H1 (cell line): ENCODE measurements around the gene VSIG10L2. TPM values are rescaled to one million over a fixed set of nuclear protein-coding genes. Genes with fewer than 3 reads are reported as not detected.

ENCODE experiments used
- CTCF ChIA-PET: fragments of 300-600 bp; sonication (Branson Sonifier 250); formaldehyde crosslinking; loops from one replicate; lab custom pipeline; 2021; ENCODE audit not compliant: partially characterized antibody; lab: Charles Lee
- POLR2A ChIA-PET: fragments of 300-600 bp; sonication (Branson Sonifier 250); formaldehyde crosslinking; loops from one replicate; lab custom pipeline; 2021; ENCODE audit warnings: inconsistent platforms; ENCODE audit not compliant: partially characterized antibody; lab: Charles Lee
- DNase-seq, 2 experiments: peaks; one replicate each; pipeline versions ENCODE4 v3.0.0 to v3.0.0-alpha.2; 2010 to 2022; ENCODE audit warnings: low spot score in 2 of 2, low read depth in 1 of 2, mixed read lengths in 1 of 2
- FAIRE-seq: peaks from 2 replicates; lab custom pipeline; 2011; peaks lifted over from hg19 to GRCh38; lab: Jason Lieb, UNC
- H2AFZ ChIP-seq: 2 replicates; pipeline ENCODE4 v1.8.1; 2012; ENCODE audit warnings: low read length, inconsistent platforms
- H2AK5ac ChIP-seq: 2 replicates; pipeline ENCODE4 v1.6.1; 2013; ENCODE audit warnings: low read depth, low read length
- H2BK120ac ChIP-seq: replicated peaks from 2 replicates; pipeline ENCODE3; 2013; ENCODE audit warnings: low read depth, low read length, inconsistent platforms
- H2BK12ac ChIP-seq: 2 replicates; pipeline ENCODE4 v1.6.1; 2013; ENCODE audit warnings: low read depth, low read length
- H2BK15ac ChIP-seq: 2 replicates; pipeline ENCODE4 v1.6.1; 2013; ENCODE audit warnings: low read length
- H2BK20ac ChIP-seq: 2 replicates; pipeline ENCODE4 v1.6.1; 2013; ENCODE audit warnings: low read length
- H2BK5ac ChIP-seq: 2 replicates; pipeline ENCODE4 v1.6.1; 2013; ENCODE audit warnings: low read depth, low read length
- H3K14ac ChIP-seq: 2 replicates; pipeline ENCODE4 v1.6.1; 2013; ENCODE audit warnings: inconsistent platforms; ENCODE audit not compliant: insufficient read length
- H3K18ac ChIP-seq: 2 replicates; pipeline ENCODE4 v1.6.1; 2013; ENCODE audit warnings: low read length; ENCODE audit errors: extremely low read depth
- H3K23ac ChIP-seq: 2 replicates; pipeline ENCODE4 v1.6.1; 2013; ENCODE audit warnings: inconsistent platforms; ENCODE audit not compliant: insufficient read length
- H3K23me2 ChIP-seq: 2 replicates; pipeline ENCODE4 v1.6.1; 2013; ENCODE audit warnings: low read depth, low read length
- H3K27ac ChIP-seq: 2 replicates; pipeline ENCODE4 v1.6.1; 2011; ENCODE audit warnings: low read depth, low read length, inconsistent platforms
- H3K27me3 ChIP-seq, 4 experiments: replicated peaks in 1 of 4; 1 replicate in 1 of 4; 2 replicates in 3 of 4; pipeline versions ENCODE4 v1.6.1 to v1.8.1; 2011 to 2013; ENCODE audit warnings: low read length in 3 of 4, mild to moderate bottlenecking in 3 of 4, inconsistent platforms in 2 of 4, mixed read lengths in 2 of 4, moderate library complexity in 1 of 4; ENCODE audit not compliant: control insufficient read depth in 3 of 4, insufficient read depth in 3 of 4; ENCODE audit errors: extremely low read depth in 1 of 4
- H3K36me3 ChIP-seq, 4 experiments: 2 replicates each; pipeline versions ENCODE4 v1.6.1 to v1.8.1; 2011 to 2013; ENCODE audit warnings: mild to moderate bottlenecking in 4 of 4, low read length in 3 of 4, moderate library complexity in 2 of 4, control low read depth in 1 of 4, inconsistent platforms in 1 of 4; ENCODE audit not compliant: insufficient read depth in 4 of 4, control insufficient read depth in 2 of 4
- H3K4ac ChIP-seq: replicated peaks from 2 replicates; pipeline ENCODE3; 2013; ENCODE audit warnings: low read length, low read depth, mixed read lengths, inconsistent platforms; ENCODE audit not compliant: insufficient read length
- H3K4me1 ChIP-seq, 4 experiments: replicated peaks in 1 of 4; 1 replicate in 1 of 4; 2 replicates in 3 of 4; pipeline versions ENCODE4 v1.6.1 to v1.8.1; 2011 to 2013; ENCODE audit warnings: low read length in 3 of 4, inconsistent platforms in 2 of 4, mixed read lengths in 1 of 4; ENCODE audit not compliant: insufficient read depth in 4 of 4, control insufficient read depth in 3 of 4
- H3K4me2 ChIP-seq, 2 experiments: 2 replicates each; pipeline versions ENCODE4 v1.6.1 to v1.8.1; 2011 to 2013; ENCODE audit warnings: low read depth in 2 of 2, low read length in 2 of 2, control low read depth in 1 of 2, inconsistent platforms in 1 of 2, mild to moderate bottlenecking in 1 of 2; ENCODE audit not compliant: insufficient read depth in 1 of 2
- H3K4me3 ChIP-seq, 4 experiments: fragments of 200-600, 300-600 bp in 1 of 4; sonication (generic), shearing (Covaris generic), sonication (Bioruptor Twin) in 1 of 4; 2 replicates each; pipeline versions ENCODE4 v1.5.1 to v1.8.1; 2011 to 2016; ENCODE audit warnings: low read length in 4 of 4, low read depth in 3 of 4, control low read depth in 2 of 4, inconsistent platforms in 2 of 4, mild to moderate bottlenecking in 2 of 4, mixed read lengths in 1 of 4, moderate library complexity in 1 of 4; ENCODE audit not compliant: insufficient read depth in 2 of 4; ENCODE audit errors: extremely low read depth in 1 of 4
- H3K56ac ChIP-seq: replicated peaks from 2 replicates; pipeline ENCODE3; 2013; ENCODE audit warnings: low read depth, mild to moderate bottlenecking, mixed read lengths, low read length, inconsistent platforms; ENCODE audit not compliant: insufficient read length
- H3K79me1 ChIP-seq: 2 replicates; pipeline ENCODE4 v1.6.1; 2013; ENCODE audit warnings: low read depth, low read length, control low read depth
- H3K79me2 ChIP-seq, 2 experiments: 2 replicates each; pipeline versions ENCODE4 v1.6.1 to v1.8.1; 2012 to 2013; ENCODE audit warnings: low read length in 2 of 2, mild to moderate bottlenecking in 2 of 2, inconsistent platforms in 1 of 2; ENCODE audit not compliant: insufficient read depth in 2 of 2, control insufficient read depth in 1 of 2
- H3K9ac ChIP-seq, 4 experiments: replicated peaks in 1 of 4; 1 replicate in 1 of 4; 2 replicates in 3 of 4; pipeline versions ENCODE4 v1.6.1 to v1.8.1; 2011 to 2013; ENCODE audit warnings: low read depth in 3 of 4, low read length in 3 of 4, control low read depth in 2 of 4, mild to moderate bottlenecking in 2 of 4, moderate library complexity in 2 of 4, inconsistent platforms in 1 of 4; ENCODE audit errors: extremely low read depth in 1 of 4
- H3K9me3 ChIP-seq, 2 experiments: 2 replicates each; pipeline versions ENCODE4 v1.6.1 to v1.8.1; 2012 to 2013; ENCODE audit warnings: mild to moderate bottlenecking in 2 of 2, moderate library complexity in 2 of 2, control low read depth in 1 of 2, inconsistent platforms in 1 of 2, low read depth in 1 of 2, low read length in 1 of 2, mixed read lengths in 1 of 2; ENCODE audit not compliant: insufficient read depth in 2 of 2
- H4K20me1 ChIP-seq, 2 experiments: replicated peaks in 1 of 2; 2 replicates each; pipeline versions ENCODE3 to v1.8.1; 2011 to 2013; ENCODE audit warnings: inconsistent platforms in 2 of 2, low read length in 2 of 2, mild to moderate bottlenecking in 1 of 2; ENCODE audit not compliant: insufficient read depth in 2 of 2, control insufficient read depth in 1 of 2
- H4K5ac ChIP-seq: 2 replicates; pipeline ENCODE4 v1.6.1; 2013; ENCODE audit warnings: low read length, low read depth, mixed read lengths, inconsistent platforms; ENCODE audit not compliant: insufficient read length
- H4K8ac ChIP-seq: 2 replicates; pipeline ENCODE4 v1.8.0; 2013; ENCODE audit warnings: mild to moderate bottlenecking, moderate library complexity, low read length, inconsistent platforms; ENCODE audit not compliant: insufficient read depth; ENCODE audit errors: extremely low read depth
- H4K91ac ChIP-seq: replicated peaks from 2 replicates; pipeline ENCODE3; 2013; ENCODE audit warnings: low read length, mixed read lengths, inconsistent platforms; ENCODE audit not compliant: insufficient read length
- BRCA1 ChIP-seq: IDR thresholded peaks from 2 replicates; pipeline ENCODE4 v1.6.1; 2012; ENCODE audit warnings: low read depth, low read length, improper control_type of control experiment
- KDM4A ChIP-seq: IDR thresholded peaks from one replicate; pipeline ENCODE4 v1.7.1; 2012; ENCODE audit warnings: low read depth, mild to moderate bottlenecking, moderate library complexity, low read length, inconsistent platforms; ENCODE audit not compliant: severe bottlenecking
- KDM5A ChIP-seq: fragments of 200-600 bp; IDR thresholded peaks from 2 replicates; pipeline ENCODE4 v1.7.1; 2012; ENCODE audit warnings: mild to moderate bottlenecking, low read length, inconsistent platforms, mixed read lengths
- PHF8 ChIP-seq: fragments of 200-600 bp; sonication (generic); conservative IDR thresholded peaks from 2 replicates; pipeline ENCODE4 v1.7.1; 2012; ENCODE audit warnings: low read depth, mild to moderate bottlenecking, inconsistent platforms, low read length, moderate library complexity
- RBBP5 ChIP-seq: IDR thresholded peaks from 2 replicates; pipeline ENCODE4 v1.7.1; 2012; ENCODE audit warnings: low read depth, mild to moderate bottlenecking, inconsistent platforms, low read length, moderate library complexity, borderline replicate concordance
- SIN3A ChIP-seq, 2 experiments: IDR thresholded peaks in 1 of 2; conservative IDR thresholded peaks in 1 of 2; 2 replicates each; pipeline ENCODE4 v1.6.1; 2011 to 2012; ENCODE audit warnings: low read length in 2 of 2, improper control_type of control experiment in 1 of 2, low read depth in 1 of 2, mild to moderate bottlenecking in 1 of 2
- SUZ12 ChIP-seq: fragments of 200-600 bp; sonication (generic); IDR thresholded peaks from 2 replicates; pipeline ENCODE4 v1.6.1; 2012; ENCODE audit warnings: mild to moderate bottlenecking, inconsistent platforms, low read length, moderate library complexity, mixed read lengths
- TAF7 ChIP-seq: optimal IDR thresholded peaks from 2 replicates; pipeline ENCODE3; 2011; ENCODE audit warnings: low read depth, mild to moderate bottlenecking, inconsistent platforms, low read length, moderate library complexity, borderline replicate concordance
- WGBS, 2 experiments: shearing (Covaris generic) in 1 of 2; methylation state at CpG; one replicate each; pipeline versions ENCODE4 v1.1.6 to v1.1.7; 2013 to 2015; ENCODE audit warnings: low lambda C conversion rate in 2 of 2, mixed read lengths in 2 of 2, inconsistent platforms in 1 of 2, low coverage in 1 of 2, missing lambda C conversion rate in 1 of 2; ENCODE audit not compliant: insufficient replicate concordance in 2 of 2, insufficient coverage in 1 of 2, insufficient read length in 1 of 2; ENCODE audit errors: extremely low coverage in 1 of 2, missing lambda C conversion rate in 1 of 2; 5-methylcytosine and 5-hydroxymethylcytosine counted together
- polyA plus RNA-seq, 7 experiments: library from polyadenylated mRNA; depleted of rRNA in 3 of 7; stranded (reverse) in 5 of 7; unstranded in 2 of 7; fragments of >200 nt in 5 of 7; fragments of 200-250 nt in 2 of 7; gene quantifications; 1 replicate in 5 of 7; 2 replicates in 1 of 7; 4 replicates in 1 of 7; pipeline versions ENCODE4 v1.2.1 to v1.2.3, GENCODE V29; 2011 to 2013; ENCODE audit warnings: missing spikeins in 2 of 7, mixed read lengths in 2 of 7
- total RNA-seq: library from RNA; stranded (reverse); fragmentation: NEBNext Ultra II Directional; extraction: Animal tissue kit (Norgen Biotek cat#: 25700); gene quantifications from 2 replicates; pipeline ENCODE4 v1.2.1, GENCODE V29; 2021
- TF ChIP-seq, protein P1 (sequence below): IDR thresholded peaks from 2 replicates; pipeline ENCODE4 v1.6.1; 2012; ENCODE audit warnings: inconsistent platforms
- TF ChIP-seq, protein P2 (sequence below), 3 experiments: IDR thresholded peaks; 1 replicate in 2 of 3; 2 replicates in 1 of 3; pipeline versions ENCODE4 v1.5.1 to v1.6.1; 2011; ENCODE audit warnings: low read length in 3 of 3, mild to moderate bottlenecking in 3 of 3, inconsistent platforms in 2 of 3, low read depth in 1 of 3, moderate library complexity in 1 of 3; ENCODE audit not compliant: insufficient read depth in 1 of 3; ENCODE audit errors: control extremely low read depth in 1 of 3

VSIG10L2 gene
- total and polyA plus RNA-seq, 2 of the 8 experiments (the other 6 are each of a cell fraction or from before 2014, with no cell fraction given): not detected

DNA sequence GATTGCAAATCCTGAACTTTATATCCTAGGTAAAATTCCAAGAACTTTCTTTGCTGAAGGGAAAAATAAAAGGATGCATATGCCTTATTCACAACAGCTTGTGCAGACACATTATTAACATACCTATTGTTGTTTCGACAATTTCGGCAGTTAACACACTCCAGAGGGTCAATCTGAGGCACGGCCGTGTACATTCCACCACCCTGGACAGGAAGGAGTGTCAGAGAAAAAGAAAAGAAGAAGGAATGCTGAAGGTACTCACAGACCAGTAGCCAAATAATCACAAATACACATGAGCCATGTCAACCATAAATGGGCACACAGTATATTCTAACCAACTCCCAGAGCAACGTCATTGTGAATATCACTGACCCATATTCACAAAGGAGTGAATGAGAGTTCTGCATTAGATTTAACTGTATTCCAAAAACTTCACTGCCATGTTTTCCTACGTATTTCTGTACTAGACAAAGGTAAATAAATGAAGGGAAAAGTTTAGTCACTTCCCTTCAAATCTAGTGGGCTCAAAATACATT lies 32.4 kb downstream of the VSIG10L2 start:
- no peak overlapping the region for H2BK5ac ChIP-seq
- H2AFZ ChIP-seq: no peak overlapping the region
- ChIA-PET POLR2A (no interaction called here), CTCF (no interaction called here)
- no peak overlapping the region for H3K18ac ChIP-seq
- H2BK12ac ChIP-seq: no peak overlapping the region
- no peak overlapping the region for H3K9ac ChIP-seq
- H3K4me3 ChIP-seq: no peak overlapping the region
- H3K23me2 ChIP-seq: no peaks in the 10 kb centered on the region
- no peak overlapping the region for H3K27ac ChIP-seq
- no peak overlapping the region for H3K4me2 ChIP-seq
- no peak overlapping the region for H3K4ac ChIP-seq
- H3K27me3 ChIP-seq: no peaks in the 10 kb centered on the region
- no peak overlapping the region for H3K56ac ChIP-seq
- H3K9me3 ChIP-seq: no peaks in the 10 kb centered on the region
- 83% methylated on average over 6 of the region's 6 CpGs; no CpG with 5 or more reads in 1 of the 2 experiments for WGBS, 2 experiments
- no peak overlapping the region for H4K91ac ChIP-seq
- H4K8ac ChIP-seq: no peak overlapping the region
- H2BK120ac ChIP-seq: no peak overlapping the region
- H3K23ac ChIP-seq: no peak overlapping the region
- no peak overlapping the region for H2BK15ac ChIP-seq
- no peaks in the 10 kb centered on the region for H3K79me1 ChIP-seq
- H3K14ac ChIP-seq: no peak overlapping the region
- H3K36me3 ChIP-seq: peaks cover 0 to 17% (median 2%) of the 10 kb centered on the region in 4 experiments; a peak in 5 of 8 replicates
- FAIRE-seq: peak; percentile 62
- no peak overlapping the region for H4K5ac ChIP-seq
- no peaks in the 10 kb centered on the region for H3K79me2 ChIP-seq
- peaks cover 0 to 3% (median 0%) of the 10 kb centered on the region in 4 experiments; a peak in 2 of 7 replicates for H3K4me1 ChIP-seq
- no peak overlapping the region for H2AK5ac ChIP-seq
- no peaks in the 10 kb centered on the region for H4K20me1 ChIP-seq
- DNase-seq: no peak
- no peak overlapping the region for H2BK20ac ChIP-seq
- TF ChIP-seq KDM5A: no peak
- TF ChIP-seq TAF7: no peak
- TF ChIP-seq RBBP5: no peak
- TF ChIP-seq, protein P1, sequence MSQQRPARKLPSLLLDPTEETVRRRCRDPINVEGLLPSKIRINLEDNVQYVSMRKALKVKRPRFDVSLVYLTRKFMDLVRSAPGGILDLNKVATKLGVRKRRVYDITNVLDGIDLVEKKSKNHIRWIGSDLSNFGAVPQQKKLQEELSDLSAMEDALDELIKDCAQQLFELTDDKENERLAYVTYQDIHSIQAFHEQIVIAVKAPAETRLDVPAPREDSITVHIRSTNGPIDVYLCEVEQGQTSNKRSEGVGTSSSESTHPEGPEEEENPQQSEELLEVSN: no peak
- TF ChIP-seq, protein P2, sequence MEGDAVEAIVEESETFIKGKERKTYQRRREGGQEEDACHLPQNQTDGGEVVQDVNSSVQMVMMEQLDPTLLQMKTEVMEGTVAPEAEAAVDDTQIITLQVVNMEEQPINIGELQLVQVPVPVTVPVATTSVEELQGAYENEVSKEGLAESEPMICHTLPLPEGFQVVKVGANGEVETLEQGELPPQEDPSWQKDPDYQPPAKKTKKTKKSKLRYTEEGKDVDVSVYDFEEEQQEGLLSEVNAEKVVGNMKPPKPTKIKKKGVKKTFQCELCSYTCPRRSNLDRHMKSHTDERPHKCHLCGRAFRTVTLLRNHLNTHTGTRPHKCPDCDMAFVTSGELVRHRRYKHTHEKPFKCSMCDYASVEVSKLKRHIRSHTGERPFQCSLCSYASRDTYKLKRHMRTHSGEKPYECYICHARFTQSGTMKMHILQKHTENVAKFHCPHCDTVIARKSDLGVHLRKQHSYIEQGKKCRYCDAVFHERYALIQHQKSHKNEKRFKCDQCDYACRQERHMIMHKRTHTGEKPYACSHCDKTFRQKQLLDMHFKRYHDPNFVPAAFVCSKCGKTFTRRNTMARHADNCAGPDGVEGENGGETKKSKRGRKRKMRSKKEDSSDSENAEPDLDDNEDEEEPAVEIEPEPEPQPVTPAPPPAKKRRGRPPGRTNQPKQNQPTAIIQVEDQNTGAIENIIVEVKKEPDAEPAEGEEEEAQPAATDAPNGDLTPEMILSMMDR (IDR thresholded peaks at IDR 0.05; ENCODE audit: control extremely low read depth in 1 of 3, insufficient read depth in 1 of 3, low read depth in 1 of 3, low read length in 3 of 3): no peak
- no peak for TF ChIP-seq BRCA1
- no peak for TF ChIP-seq SIN3A (conservative IDR thresholded peaks at IDR 0.05 in 1 of 2, IDR thresholded peaks at IDR 0.05 in 1 of 2; ENCODE audit: low read depth in 1 of 2, low read length in 2 of 2)
- no peak for TF ChIP-seq SUZ12
- no peak for TF ChIP-seq PHF8
- TF ChIP-seq KDM4A: no peak
